Stimulated activated CD4-positive, alpha-beta T cell treated with anti-CD3 and anti-CD28 coated beads, Interleukin-12 subunit alpha, Interleukin-12 subunit beta, amount 100 ng/mL, for 24 hours (primary cell): ENCODE results near the gene WASHC3.
"Not testable (repeated sequence)": the region's sequence is repeated elsewhere in the genome, so short reads cannot be mapped to it uniquely, and the experiment has no call there.

Experiments used
- DNase-seq, 2 experiments: peaks; one replicate each; pipeline ENCODE4 v3.0.0-alpha.2; 2020; ENCODE audit warnings: low read depth in 2 of 2

The WASHC3 gene

GRCh38 chr12:102050660-102051430 lies 10.9 kb downstream of the WASHC3 start:
- no peak for DNase-seq

- no peak for DNase-seq
These were observed 17.9 kb downstream of the WASHC3 start for GRCh38 chr12:102043928-102044327.

GRCh38 chr12:102033991-102034745 lies 27.6 kb downstream of the WASHC3 start:
- no peak for DNase-seq

- no peak for DNase-seq
These were observed 29.9 kb downstream of the WASHC3 start for GRCh38 chr12:102031852-102032251.

- no peak for DNase-seq
These were observed 32.6 kb downstream of the WASHC3 start for GRCh38 chr12:102029141-102029540.

- DNase-seq = no peak
These were observed 35.1 kb downstream of the WASHC3 start for GRCh38 chr12:102026728-102027127.

- DNase-seq = no peak
These were observed 37.0 kb downstream of the WASHC3 start for GRCh38 chr12:102024765-102025164.

- no peak for DNase-seq
These were observed 38.4 kb downstream of the WASHC3 start for GRCh38 chr12:102023343-102023930.

- DNase-seq = no peak
These were observed 39.5 kb downstream of the WASHC3 start for GRCh38 chr12:102022286-102022685.

GRCh38 chr12:102021540-102022246 lies 40.1 kb downstream of the WASHC3 start:
- DNase-seq = no peak

GRCh38 chr12:102018607-102019006 lies 43.2 kb downstream of the WASHC3 start:
- not testable (repeated sequence) for DNase-seq

GRCh38 chr12:102016472-102016871 lies 45.3 kb downstream of the WASHC3 start:
- DNase-seq = no peak

- DNase-seq = no peak
These were observed 51.4 kb downstream of the WASHC3 start for GRCh38 chr12:102010265-102010994.

- no peak for DNase-seq
These were observed 52.0 kb downstream of the WASHC3 start for GRCh38 chr12:102009796-102010195.

- DNase-seq = no peak
These were observed 53.1 kb downstream of the WASHC3 start for GRCh38 chr12:102008615-102009126.

GRCh38 chr12:102005256-102005655 lies 56.5 kb downstream of the WASHC3 start:
- no peak for DNase-seq

- no peak for DNase-seq
These were observed 64.7 kb downstream of the WASHC3 start for GRCh38 chr12:101997102-101997501.

- DNase-seq = no peak
These were observed 66.1 kb downstream of the WASHC3 start for GRCh38 chr12:101995684-101996083.

GRCh38 chr12:101992091-101992490 lies 69.7 kb downstream of the WASHC3 start:
- DNase-seq = no peak

GRCh38 chr12:101982307-101982706 lies 79.5 kb downstream of the WASHC3 start:
- no peak for DNase-seq

GRCh38 chr12:101981868-101982267 lies 79.9 kb downstream of the WASHC3 start:
- no peak for DNase-seq
